ENCODE measurements around the gene SLC38A2.
"Not testable (repeated sequence)": the region's sequence is repeated elsewhere in the genome, so short reads cannot be mapped to it uniquely, and the experiment has no call there.

The SLC38A2 gene

DNA sequence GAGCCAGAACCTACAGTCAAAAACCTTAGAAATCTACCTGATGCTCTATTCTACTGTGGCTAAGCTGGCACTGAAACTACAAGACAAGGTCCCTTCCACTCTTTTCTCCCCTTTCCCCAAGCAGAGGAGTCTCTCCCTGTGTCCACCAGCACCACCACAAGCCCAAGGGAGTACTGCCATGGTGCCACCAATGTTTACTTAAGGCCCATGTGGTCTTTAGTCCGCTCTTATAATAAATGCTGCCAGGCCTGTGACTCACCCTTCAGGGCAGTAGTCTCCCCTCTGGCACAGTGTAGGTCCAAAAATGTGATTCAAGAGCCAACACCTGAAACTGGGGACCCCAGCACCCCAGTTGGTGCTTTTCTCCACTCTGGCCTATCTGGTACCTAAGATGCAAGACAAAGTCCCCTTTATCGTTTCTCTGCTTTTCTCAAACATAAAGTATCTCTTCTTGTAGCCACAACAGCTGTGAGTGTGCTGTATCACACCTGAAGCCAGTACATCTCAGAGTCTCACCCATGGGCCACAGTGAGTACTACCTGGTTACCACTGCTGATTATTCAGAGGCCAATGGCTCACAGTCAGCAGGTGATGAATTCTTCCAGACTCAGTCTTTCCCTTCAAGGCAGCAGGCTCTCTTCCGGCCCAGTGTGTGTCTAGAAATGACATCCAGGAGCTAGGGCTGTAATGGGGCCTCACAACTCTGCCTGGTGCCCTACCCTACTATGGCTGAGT is 29.3 kb downstream of the SLC38A2 start:
- H3K4me3 ChIP-seq (ENCODE audit: low read length) = no peak overlapping the region
- no peaks in the 10 kb centered on the region for H3K36me3 ChIP-seq (ENCODE audit: insufficient read depth, low read length)
- no peaks in the 10 kb centered on the region for H3K9me3 ChIP-seq (ENCODE audit: insufficient read depth, low read depth, low read length)
- WGBS = 91% methylated on average over 3 of the region's 3 CpGs
- no peaks in the 10 kb centered on the region for H3K4me1 ChIP-seq (ENCODE audit: insufficient read depth, low read length)
- H3K27ac ChIP-seq (ENCODE audit: low read depth, low read length) = no peak overlapping the region
- H3K27me3 ChIP-seq (ENCODE audit: insufficient read depth, low read length) = no peaks in the 10 kb centered on the region
- H3K9ac ChIP-seq (ENCODE audit: low read depth, low read length) = no peak overlapping the region

DNA sequence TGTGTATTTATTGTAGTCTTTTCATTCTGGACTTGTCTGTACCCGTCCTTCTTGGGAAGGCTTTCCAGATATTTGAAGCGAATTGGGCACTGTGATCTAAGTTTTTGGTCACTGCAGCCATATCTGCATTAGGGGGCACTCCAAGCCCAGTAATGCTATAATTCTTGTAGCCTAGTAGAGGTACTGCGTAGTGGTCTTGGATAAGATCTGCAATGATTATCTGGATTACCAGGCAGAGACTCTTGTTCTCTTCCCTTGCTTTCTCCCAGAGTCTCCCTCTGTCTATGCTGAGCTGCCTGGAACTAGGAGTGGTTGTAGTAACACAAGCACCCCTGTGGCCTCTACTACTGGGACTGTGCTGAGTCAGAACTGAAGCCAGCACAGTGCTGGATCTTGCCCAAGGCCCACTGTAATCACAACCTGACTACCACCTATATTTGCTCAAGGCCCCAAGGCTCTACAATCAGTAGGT is 30.0 kb downstream of the SLC38A2 start:
- Histone ChIP-seq H3K27me3 (ENCODE audit: insufficient read depth, low read length) (no peaks in the 10 kb centered on the region), H3K36me3 (ENCODE audit: insufficient read depth, low read length) (no peaks in the 10 kb centered on the region), H3K4me3 (ENCODE audit: low read length) (no peak overlapping the region), H3K9me3 (ENCODE audit: insufficient read depth, low read depth, low read length) (no peaks in the 10 kb centered on the region), H3K27ac (ENCODE audit: low read depth, low read length) (no peak overlapping the region), H3K9ac (ENCODE audit: low read depth, low read length) (no peak overlapping the region), H3K4me1 (ENCODE audit: insufficient read depth, low read length) (no peaks in the 10 kb centered on the region)
- WGBS = 65% methylated on average over 3 of the region's 3 CpGs

DNA sequence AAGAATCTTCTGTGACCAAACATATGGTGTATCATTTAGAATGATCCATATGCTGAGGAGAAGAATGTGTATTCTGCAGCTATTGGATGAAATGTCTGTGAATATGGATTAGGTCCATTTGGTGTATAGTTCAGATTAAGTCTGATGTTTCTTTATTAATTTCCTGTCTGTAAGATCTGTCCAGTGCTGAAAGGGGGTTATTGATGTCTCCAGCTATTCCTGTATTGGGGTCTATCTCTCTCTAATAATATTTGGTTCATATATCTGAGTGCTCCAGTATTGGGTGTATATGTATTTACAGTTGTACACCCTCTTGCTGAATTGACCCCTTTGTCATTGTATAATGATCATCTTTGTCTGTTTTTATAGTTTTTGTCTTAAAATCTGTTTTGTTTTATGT is 33.5 kb downstream of the SLC38A2 start:
- H3K4me1 ChIP-seq (ENCODE audit: insufficient read depth, low read length) = no peaks in the 10 kb centered on the region
- no peak overlapping the region for H3K27ac ChIP-seq (ENCODE audit: low read depth, low read length)
- H3K36me3 ChIP-seq (ENCODE audit: insufficient read depth, low read length) = no peaks in the 10 kb centered on the region
- no peak overlapping the region for H3K4me3 ChIP-seq (ENCODE audit: low read length)
- H3K27me3 ChIP-seq (ENCODE audit: insufficient read depth, low read length) = no peaks in the 10 kb centered on the region
- no peak overlapping the region for H3K9ac ChIP-seq (ENCODE audit: low read depth, low read length)
- no peaks in the 10 kb centered on the region for H3K9me3 ChIP-seq (ENCODE audit: insufficient read depth, low read depth, low read length)

DNA sequence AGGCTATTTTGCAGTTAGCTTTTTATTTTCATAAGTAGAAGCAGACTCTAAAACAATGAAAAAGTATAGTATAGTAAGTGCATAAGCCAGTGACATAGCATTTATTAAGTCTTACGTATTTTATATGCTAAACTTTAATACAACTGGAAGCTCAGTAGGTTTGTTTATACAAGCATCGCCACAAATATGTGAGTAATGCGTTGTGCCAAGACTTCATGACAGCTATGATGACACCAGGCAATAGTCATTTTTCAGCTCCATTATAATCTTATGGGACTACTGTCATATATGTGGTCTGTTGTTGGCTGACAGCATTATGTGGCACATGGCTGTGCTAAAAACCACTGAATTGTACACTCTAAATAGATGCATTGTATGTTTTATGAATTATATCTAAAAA is 40.3 kb downstream of the SLC38A2 start:
- H3K9me3 ChIP-seq (ENCODE audit: insufficient read depth, low read depth, low read length) = peaks cover 16% of the 10 kb centered on the region
- WGBS = 100% methylated on average over 3 of the region's 3 CpGs

DNA sequence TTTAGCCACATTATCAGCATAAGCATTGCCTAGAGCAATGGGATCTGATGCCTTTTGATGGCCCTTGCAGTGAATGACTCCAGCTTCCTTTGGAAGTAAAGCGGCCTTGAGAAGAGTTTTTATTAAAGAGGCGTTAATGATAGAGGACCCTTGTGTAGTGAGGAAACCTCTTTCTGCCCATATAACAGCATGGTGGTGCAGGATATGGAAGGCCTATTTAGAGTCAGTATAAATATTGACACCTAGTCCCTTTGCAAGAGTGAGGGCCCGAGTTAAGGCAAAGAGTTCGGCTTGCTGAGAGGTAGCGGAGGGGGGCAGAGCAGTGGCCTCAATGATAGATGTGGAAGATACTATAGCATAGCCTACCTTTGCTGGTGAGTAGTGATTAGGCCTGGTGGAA is 47.5 kb downstream of the SLC38A2 start:
- H3K27ac ChIP-seq (ENCODE audit: low read depth, low read length); H3K4me3 ChIP-seq (ENCODE audit: low read length); H3K9ac ChIP-seq (ENCODE audit: low read depth, low read length); H3K36me3 ChIP-seq (ENCODE audit: insufficient read depth, low read length); H3K27me3 ChIP-seq (ENCODE audit: insufficient read depth, low read length): not testable (repeated sequence)
- H3K4me1 ChIP-seq (ENCODE audit: insufficient read depth, low read length) = peaks cover 11% of the 10 kb centered on the region
- 97% methylated on average over 5 of the region's 5 CpGs for WGBS
- peaks cover 32% of the 10 kb centered on the region for H3K9me3 ChIP-seq (ENCODE audit: insufficient read depth, low read depth, low read length)

More for the DNA sequence above, 40.3 kb downstream of the SLC38A2 start:
- H3K27me3 ChIP-seq (ENCODE audit: insufficient read depth, low read length) = no peaks in the 10 kb centered on the region
- H3K4me3 ChIP-seq (ENCODE audit: low read length) = no peak overlapping the region
- H3K27ac ChIP-seq (ENCODE audit: low read depth, low read length) = no peak overlapping the region
- no peaks in the 10 kb centered on the region for H3K4me1 ChIP-seq (ENCODE audit: insufficient read depth, low read length)
- no peaks in the 10 kb centered on the region for H3K36me3 ChIP-seq (ENCODE audit: insufficient read depth, low read length)
- no peak overlapping the region for H3K9ac ChIP-seq (ENCODE audit: low read depth, low read length)

DNA sequence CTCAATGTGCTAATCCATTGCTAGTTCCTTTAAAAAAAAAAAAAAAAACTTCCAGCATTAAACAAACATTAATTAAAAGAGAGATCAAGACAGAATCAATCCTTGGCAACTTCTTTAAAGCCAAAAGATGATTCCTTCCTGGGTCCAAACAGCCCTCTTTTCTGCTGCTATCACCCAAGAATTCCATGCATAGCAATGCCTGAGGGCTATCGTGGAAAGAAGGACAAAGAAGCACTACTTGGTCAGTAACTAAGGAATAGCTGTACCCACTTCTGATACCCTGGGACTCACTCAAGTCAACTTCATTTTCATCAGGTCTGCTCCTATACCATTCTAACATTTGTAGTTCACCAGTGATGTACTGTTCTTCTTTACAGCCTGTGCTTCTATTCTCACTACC is 51.8 kb downstream of the SLC38A2 start:
- Histone ChIP-seq H3K27ac (ENCODE audit: low read depth, low read length) (peak overlapping the region; percentile 92), H3K4me3 (ENCODE audit: low read length) (no peak overlapping the region), H3K4me1 (ENCODE audit: insufficient read depth, low read length) (peaks cover 26% of the 10 kb centered on the region), H3K36me3 (ENCODE audit: insufficient read depth, low read length) (no peaks in the 10 kb centered on the region), H3K9ac (ENCODE audit: low read depth, low read length) (no peak overlapping the region), H3K9me3 (ENCODE audit: insufficient read depth, low read depth, low read length) (peaks cover 24% of the 10 kb centered on the region), H3K27me3 (ENCODE audit: insufficient read depth, low read length) (no peaks in the 10 kb centered on the region)
- WGBS = 55% methylated on average over 1 of the region's 1 CpG

DNA sequence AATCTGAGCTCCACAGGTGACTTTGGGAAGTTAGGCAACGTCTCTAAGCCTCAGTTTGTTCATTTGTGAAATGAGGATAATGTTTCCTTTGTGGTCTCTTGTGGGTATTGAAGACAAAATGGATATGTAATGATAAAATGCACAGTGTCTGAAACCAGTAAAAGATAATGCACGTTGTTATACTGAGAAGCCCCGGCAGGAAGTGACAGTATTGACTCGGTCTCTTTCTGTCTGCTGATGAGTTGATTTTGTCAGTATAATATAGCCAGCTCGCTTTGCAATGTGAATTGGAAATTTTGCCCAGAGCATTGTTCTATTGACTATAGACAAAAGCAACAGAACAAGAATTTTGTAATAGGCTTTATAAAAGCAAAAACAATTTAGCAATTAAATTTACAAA is 54.5 kb downstream of the SLC38A2 start:
- Histone ChIP-seq H3K9me3 (ENCODE audit: insufficient read depth, low read depth, low read length) (peaks cover 38% of the 10 kb centered on the region), H3K4me1 (ENCODE audit: insufficient read depth, low read length) (peaks cover 26% of the 10 kb centered on the region), H3K4me3 (ENCODE audit: low read length) (no peak overlapping the region), H3K9ac (ENCODE audit: low read depth, low read length) (no peak overlapping the region), H3K27ac (ENCODE audit: low read depth, low read length) (no peak overlapping the region), H3K36me3 (ENCODE audit: insufficient read depth, low read length) (no peaks in the 10 kb centered on the region; the same call in 1 of the 2 replicates), H3K27me3 (ENCODE audit: insufficient read depth, low read length) (no peaks in the 10 kb centered on the region)
- WGBS = 86% methylated on average over 5 of the region's 5 CpGs
